ENCODE data around the gene SPRR5.

GRCh38 chr1:152954436-152954835 lies 7.4 kb downstream of the SPRR5 start:
- TF ChIP-seq EZH2 (IDR thresholded peaks at IDR 0.05; ENCODE audit: borderline replicate concordance, low read length) (no peak), CTCF (IDR thresholded peaks at IDR 0.05; ENCODE audit: low read length) (no peak)
